H9 (cell line): ENCODE results near the gene ZSCAN29. TPM values are rescaled to one million over a fixed set of nuclear protein-coding genes. Genes with fewer than 3 reads are reported as not detected.

Experiments
- DNase-seq: peaks from one replicate; pipeline ENCODE4 v3.0.0-alpha.2; 2017
- H2AFZ ChIP-seq: one replicate; pipeline ENCODE4 v1.6.1; 2013; ENCODE audit warnings: mild to moderate bottlenecking, low read length, control low read depth, moderate library complexity
- H2AK5ac ChIP-seq: 2 replicates; pipeline ENCODE4 v1.6.1; 2013; ENCODE audit warnings: low read length, control low read depth, mixed read lengths; ENCODE audit not compliant: insufficient read length
- H2BK120ac ChIP-seq: one replicate; pipeline ENCODE4 v1.6.1; 2013; ENCODE audit warnings: low read depth, mild to moderate bottlenecking, low read length, control low read depth, inconsistent platforms; ENCODE audit not compliant: poor library complexity, severe bottlenecking
- H2BK12ac ChIP-seq: 2 replicates; pipeline ENCODE4 v1.6.1; 2013; ENCODE audit warnings: low read length, control low read depth, mixed read lengths, low read depth; ENCODE audit not compliant: insufficient read length
- H2BK15ac ChIP-seq: 2 replicates; pipeline ENCODE4 v1.6.1; 2013; ENCODE audit warnings: low read depth, low read length, control low read depth
- H2BK20ac ChIP-seq: one replicate; pipeline ENCODE4 v1.6.1; 2013; ENCODE audit warnings: low read depth, mild to moderate bottlenecking, low read length, control low read depth, inconsistent platforms; ENCODE audit not compliant: poor library complexity, severe bottlenecking
- H2BK5ac ChIP-seq: 2 replicates; pipeline ENCODE4 v1.6.1; 2013; ENCODE audit warnings: low read length, control low read depth, mixed read lengths; ENCODE audit not compliant: insufficient read length
- H3K14ac ChIP-seq: 2 replicates; pipeline ENCODE4 v1.6.1; 2013; ENCODE audit warnings: low read length, control low read depth; ENCODE audit not compliant: insufficient read depth
- H3K18ac ChIP-seq: 2 replicates; pipeline ENCODE4 v1.6.1; 2013; ENCODE audit warnings: low read depth, mild to moderate bottlenecking, mixed read lengths, low read length, control low read depth; ENCODE audit not compliant: insufficient read length
- H3K23ac ChIP-seq: 2 replicates; pipeline ENCODE4 v1.6.1; 2013; ENCODE audit warnings: low read length, control low read depth, mixed read lengths, low read depth; ENCODE audit not compliant: insufficient read length
- H3K23me2 ChIP-seq: 2 replicates; pipeline ENCODE4 v1.6.1; 2013; ENCODE audit warnings: low read depth, mild to moderate bottlenecking, mixed read lengths, low read length, control low read depth; ENCODE audit not compliant: insufficient read length, poor library complexity, severe bottlenecking
- H3K27ac ChIP-seq: 2 replicates; pipeline ENCODE4 v1.5.1; 2013; ENCODE audit warnings: low read length, control low read depth, mixed read lengths, low read depth; ENCODE audit not compliant: insufficient read length
- H3K27me3 ChIP-seq: 2 replicates; pipeline ENCODE4 v1.6.1; 2013; ENCODE audit warnings: low read length, control low read depth, inconsistent platforms; ENCODE audit not compliant: insufficient read depth
- H3K4ac ChIP-seq: 2 replicates; pipeline ENCODE4 v1.6.1; 2013; ENCODE audit warnings: low read depth, mild to moderate bottlenecking, control low read depth, inconsistent platforms, low read length, moderate library complexity
- H3K4me1 ChIP-seq: 2 replicates; pipeline ENCODE4 v1.6.1; 2013; ENCODE audit warnings: low read length, control low read depth, inconsistent platforms; ENCODE audit not compliant: insufficient read depth
- H3K4me2 ChIP-seq: 2 replicates; pipeline ENCODE4 v1.6.1; 2013; ENCODE audit warnings: low read length, control low read depth, mixed read lengths; ENCODE audit not compliant: insufficient read length, insufficient read depth
- H3K56ac ChIP-seq: 2 replicates; pipeline ENCODE4 v1.6.1; 2013; ENCODE audit warnings: low read depth, mild to moderate bottlenecking, mixed read lengths, low read length, control low read depth; ENCODE audit not compliant: insufficient read length
- H3K79me1 ChIP-seq: 2 replicates; pipeline ENCODE4 v1.6.1; 2013; ENCODE audit warnings: low read depth, mild to moderate bottlenecking, moderate library complexity, low read length, control low read depth, inconsistent platforms; ENCODE audit not compliant: insufficient read depth, poor library complexity, severe bottlenecking
- H3K79me2 ChIP-seq: 2 replicates; pipeline ENCODE4 v1.6.1; 2013; ENCODE audit warnings: low read length, control low read depth, inconsistent platforms; ENCODE audit not compliant: insufficient read depth
- H3K9ac ChIP-seq: 2 replicates; pipeline ENCODE4 v1.6.1; 2013; ENCODE audit warnings: low read length, control low read depth, mixed read lengths; ENCODE audit not compliant: insufficient read length; ENCODE audit errors: extremely low read depth
- H3K9me3 ChIP-seq: one replicate; pipeline ENCODE4 v1.6.1; 2013; ENCODE audit warnings: low read depth, low read length, inconsistent platforms; ENCODE audit not compliant: control insufficient read depth
- H3T11ph ChIP-seq: one replicate; pipeline ENCODE4 v1.6.1; 2013; ENCODE audit warnings: mild to moderate bottlenecking, low read length, control low read depth, inconsistent platforms
- H4K20me1 ChIP-seq: one replicate; pipeline ENCODE4 v1.6.1; 2013; ENCODE audit not compliant: control insufficient read depth, insufficient read length, insufficient read depth
- H4K5ac ChIP-seq: 2 replicates; pipeline ENCODE4 v1.6.1; 2013; ENCODE audit warnings: low read depth, mild to moderate bottlenecking, mixed read lengths, low read length, control low read depth; ENCODE audit not compliant: insufficient read length
- H4K8ac ChIP-seq: replicated peaks from 2 replicates; pipeline ENCODE4 v1.6.1; 2013; ENCODE audit warnings: low read length, control low read depth, mixed read lengths, low read depth; ENCODE audit not compliant: insufficient read length
- H4K91ac ChIP-seq: 2 replicates; pipeline ENCODE4 v1.6.1; 2013; ENCODE audit warnings: low read depth, mild to moderate bottlenecking, moderate library complexity, mixed read lengths, low read length, control low read depth; ENCODE audit not compliant: insufficient read length
- H3K27ac Mint-ChIP-seq, 3 experiments: 2 replicates in 2 of 3; 3 replicates in 1 of 3; pipeline ENCODE4 v1.8.0; 2020 to 2021; ENCODE audit warnings: mixed read lengths in 3 of 3, mild to moderate bottlenecking in 1 of 3, moderate library complexity in 1 of 3
- H3K27me3 Mint-ChIP-seq: 2 replicates; pipeline ENCODE4 v1.8.0; 2021; ENCODE audit warnings: low read depth, mild to moderate bottlenecking, moderate library complexity, mixed read lengths
- H3K36me3 Mint-ChIP-seq, 3 experiments: 2 replicates in 2 of 3; 3 replicates in 1 of 3; pipeline ENCODE4 v1.8.0; 2020 to 2021; ENCODE audit warnings: low read depth in 3 of 3, mixed read lengths in 3 of 3; ENCODE audit not compliant: insufficient read depth in 1 of 3
- H3K4me1 Mint-ChIP-seq, 2 experiments: 2 replicates each; pipeline ENCODE4 v1.8.0; 2020; ENCODE audit warnings: mixed read lengths in 2 of 2
- H3K4me3 Mint-ChIP-seq, 2 experiments: 2 replicates in 1 of 2; 3 replicates in 1 of 2; pipeline ENCODE4 v1.8.0; 2020 to 2021; ENCODE audit warnings: mild to moderate bottlenecking in 2 of 2, mixed read lengths in 2 of 2, moderate library complexity in 1 of 2
- H3K9me3 Mint-ChIP-seq, 2 experiments: 2 replicates in 1 of 2; 3 replicates in 1 of 2; pipeline ENCODE4 v1.8.0; 2020; ENCODE audit warnings: mild to moderate bottlenecking in 2 of 2, mixed read lengths in 2 of 2, moderate library complexity in 1 of 2
- CTCF ChIP-seq: fragments of 200-600 bp; sonication (generic); conservative IDR thresholded peaks from 3 replicates; pipeline ENCODE4 v1.8.0; 2021; ENCODE audit warnings: antibody characterized with exemption, mild to moderate bottlenecking
- WGBS: extraction: QIAGEN DNeasy Blood & Tissue Kit; methylation state at CpG from one replicate; pipeline ENCODE4 v1.1.7; 2013; ENCODE audit warnings: missing lambda C conversion rate, low lambda C conversion rate, mixed read lengths; ENCODE audit not compliant: insufficient read length; ENCODE audit errors: extremely low coverage; 5-methylcytosine and 5-hydroxymethylcytosine counted together
- total RNA-seq: library from RNA; stranded (reverse); gene quantifications from 2 replicates; pipeline ENCODE4 v1.2.1, GENCODE V29; 2021

The ZSCAN29 gene
- total RNA-seq, 1 experiment from 2014 or later, result 52.5 TPM

GRCh38 chr15:43330780-43331087 is 40.1 kb downstream of the ZSCAN29 start:
- H2BK12ac ChIP-seq, result no peak overlapping the region
- H3K27ac ChIP-seq, result no peak overlapping the region
- H4K8ac ChIP-seq, result no peak overlapping the region
- Mint-ChIP-seq H3K9me3 (no peaks in the 10 kb centered on the region), H3K4me1 (peaks cover 21% of the 10 kb centered on the region in 2 experiments), H3K36me3 (peaks cover 8 to 24% (median 16%) of the 10 kb centered on the region in 3 experiments; a peak in 5 of 7 replicates), H3K27ac (peak overlapping the region; percentile 89 to 98 (median 94); a peak in 3 of 7 replicates), H3K27me3 (peaks cover under 1% of the 10 kb centered on the region; the same call in 1 of the 2 replicates), H3K4me3 (peak overlapping the region; percentile 93 to 95)
- TF ChIP-seq CTCF, result no peak
- no peak overlapping the region for H4K91ac ChIP-seq
- no peaks in the 10 kb centered on the region for H3K9me3 ChIP-seq
- peak overlapping the region; percentile 42 for H3K9ac ChIP-seq
- H4K5ac ChIP-seq, result no peak overlapping the region
- H3K4me1 ChIP-seq, result peaks cover 3% of the 10 kb centered on the region; the same call in 1 of the 2 replicates
- H3K27me3 ChIP-seq, result no peaks in the 10 kb centered on the region
- peak overlapping the region; percentile 91 for H3K4me2 ChIP-seq
- H3K4ac ChIP-seq, result no peak overlapping the region
- no peak for DNase-seq
- H3K23me2 ChIP-seq, result no peaks in the 10 kb centered on the region
- no peak overlapping the region for H3K14ac ChIP-seq
- H3K18ac ChIP-seq, result no peak overlapping the region
- H3K79me2 ChIP-seq, result no peaks in the 10 kb centered on the region
- H2AFZ ChIP-seq, result peak overlapping the region; percentile 93
- no peak overlapping the region for H2AK5ac ChIP-seq
- H3K79me1 ChIP-seq, result peaks cover 9% of the 10 kb centered on the region
- no peak overlapping the region for H2BK20ac ChIP-seq
- no peak overlapping the region for H2BK120ac ChIP-seq
- no CpG with 5 or more reads among the region's 7 CpGs for WGBS
- H3T11ph ChIP-seq, result no peak overlapping the region
- H4K20me1 ChIP-seq, result no peaks in the 10 kb centered on the region
- H2BK15ac ChIP-seq, result no peak overlapping the region
- H3K56ac ChIP-seq, result no peak overlapping the region
- H3K23ac ChIP-seq, result no peak overlapping the region
- H2BK5ac ChIP-seq, result no peak overlapping the region
